Uterus (tissue), 2 donors: ENCODE measurements around the gene KIAA1328.

Experiments
- CTCF ChIP-seq, 4 experiments: fragments of 200-600 bp in 2 of 4; fragments of 450-650 bp in 2 of 4; sonication (generic) in 2 of 4; IDR thresholded peaks; one replicate each; pipeline ENCODE4 v1.5.1; 2016 to 2019; ENCODE audit warnings: antibody characterized with exemption in 4 of 4, mild to moderate bottlenecking in 2 of 4, moderate library complexity in 1 of 4
- POLR2A ChIP-seq, 2 donors: fragments of 450-650 bp; IDR thresholded peaks; one replicate each; pipeline ENCODE4 v1.6.1; 2016; ENCODE audit warnings: antibody characterized with exemption in 2 of 2, mild to moderate bottlenecking in 1 of 2, moderate library complexity in 1 of 2

DNA sequence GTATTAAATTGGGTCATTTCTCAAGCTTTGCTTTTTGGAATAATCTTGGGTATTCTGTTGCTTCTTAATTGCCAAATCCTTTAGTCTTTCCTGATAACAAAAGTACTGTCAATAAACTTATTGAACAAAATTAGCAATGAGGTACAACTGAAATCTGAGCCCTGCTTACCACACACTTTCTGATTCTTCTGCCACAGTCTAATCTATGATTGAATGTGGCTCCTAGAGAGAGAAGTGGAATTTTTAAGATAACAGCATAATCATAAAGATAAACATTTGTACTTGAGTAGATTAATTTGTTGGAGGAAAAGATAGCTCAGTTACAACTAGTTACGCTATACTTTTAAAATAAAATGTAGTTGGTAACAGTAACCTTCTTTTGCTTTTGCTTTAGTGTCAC lies 381.9 kb downstream of the KIAA1328 start:
- TF ChIP-seq CTCF (IDR thresholded peaks at IDR 0.05) (no peak), POLR2A (IDR thresholded peaks at IDR 0.05) (no peak)
